Karpas-422 (cell line): Measurements from ENCODE around the gene RAB4B. TPM values are rescaled to one million over a fixed set of nuclear protein-coding genes. Genes with fewer than 3 reads are reported as not detected.
A peak's percentile ranks its signal among the peaks of the same experiment; 100 is the strongest.
"Not testable (repeated sequence)": the region's sequence is repeated elsewhere in the genome, so short reads cannot be mapped to it uniquely, and the experiment has no call there.

ENCODE experiments used
- DNase-seq: peaks from one replicate; pipeline ENCODE4 v3.0.0-alpha.2; 2015
- H2AFZ ChIP-seq: fragments of 200-600 bp; sonication (generic); 2 replicates; pipeline ENCODE4 v1.6.1; 2014; ENCODE audit warnings: antibody characterized with exemption, low read length, mixed read lengths
- H3K27ac ChIP-seq: fragments of 200-600 bp; sonication (generic); 2 replicates; pipeline ENCODE4 v1.5.1; 2014; ENCODE audit warnings: mild to moderate bottlenecking, low read length, moderate library complexity
- H3K27me3 ChIP-seq: fragments of 200-600 bp; sonication (generic); 2 replicates; pipeline ENCODE4 v1.6.1; 2014; ENCODE audit warnings: low read length, mixed read lengths
- H3K36me3 ChIP-seq: fragments of 200-600 bp; sonication (generic); 2 replicates; pipeline ENCODE4 v1.6.1; 2014; ENCODE audit warnings: low read length, mixed read lengths; ENCODE audit not compliant: insufficient read depth
- H3K4me1 ChIP-seq: fragments of 200-600 bp; sonication (generic); 2 replicates; pipeline ENCODE4 v1.6.1; 2014; ENCODE audit warnings: mild to moderate bottlenecking, low read length, mixed read lengths
- H3K4me2 ChIP-seq: fragments of 200-600 bp; sonication (generic); 2 replicates; pipeline ENCODE4 v1.6.1; 2014; ENCODE audit warnings: low read length, low read depth, mild to moderate bottlenecking; ENCODE audit not compliant: poor library complexity, severe bottlenecking
- H3K4me3 ChIP-seq: fragments of 200-600 bp; sonication (generic); 2 replicates; pipeline ENCODE4 v1.5.1; 2014; ENCODE audit warnings: mild to moderate bottlenecking, antibody characterized with exemption, low read length, mixed read lengths
- H3K79me2 ChIP-seq: fragments of 200-600 bp; sonication (generic); 2 replicates; pipeline ENCODE4 v1.6.1; 2014; ENCODE audit warnings: mild to moderate bottlenecking, low read length, mixed read lengths
- H3K9ac ChIP-seq: fragments of 200-600 bp; sonication (generic); 2 replicates; pipeline ENCODE4 v1.6.0; 2014; ENCODE audit warnings: low read length
- H3K9me2 ChIP-seq: fragments of 200-600 bp; sonication (generic), shearing (Covaris generic); replicated peaks from 2 replicates; pipeline ENCODE4 v1.6.0; 2014; ENCODE audit warnings: mild to moderate bottlenecking, low read length, moderate library complexity; ENCODE audit not compliant: insufficient read depth
- H3K9me3 ChIP-seq: fragments of 300-700, 200-600 bp; sonication (generic); 2 replicates; pipeline ENCODE4 v1.6.1; 2014; ENCODE audit warnings: low read length, mixed read lengths
- H4K20me1 ChIP-seq: fragments of 200-600 bp; sonication (generic); 2 replicates; pipeline ENCODE4 v1.6.1; 2014; ENCODE audit warnings: mild to moderate bottlenecking, antibody characterized with exemption, low read length, low read depth; ENCODE audit not compliant: insufficient read depth
- total RNA-seq: library from RNA; depleted of rRNA; stranded (reverse); fragments of >200 nt; shearing (Covaris generic); gene quantifications from 2 replicates; pipeline ENCODE4 v1.2.3, GENCODE V29; 2014; ENCODE audit warnings: low replicate concordance

RAB4B gene
- total RNA-seq, 1 experiment from 2014 or later: 12.5 TPM

GRCh38 chr19:40822704-40823553 lies 44.9 kb downstream of the RAB4B start:
- H3K9me3 ChIP-seq, H2AFZ ChIP-seq, H3K4me3 ChIP-seq, H4K20me1 ChIP-seq, H3K79me2 ChIP-seq, H3K9me2 ChIP-seq, H3K27me3 ChIP-seq, H3K36me3 ChIP-seq, H3K4me2 ChIP-seq: not testable (repeated sequence)
- Histone ChIP-seq H3K4me1 (peaks cover 22% of the 10 kb centered on the region), H3K9ac (peak overlapping the region; percentile 28; the same call in 1 of the 2 replicates), H3K27ac (peak overlapping the region; percentile 46)
- DNase-seq: peak; percentile 63

GRCh38 chr19:40824916-40825315 lies 46.9 kb downstream of the RAB4B start:
- H3K4me1 ChIP-seq: peaks cover 13% of the 10 kb centered on the region
- DNase-seq, H3K4me3 ChIP-seq, H3K36me3 ChIP-seq, H3K9me2 ChIP-seq, H4K20me1 ChIP-seq, H2AFZ ChIP-seq, H3K27me3 ChIP-seq, H3K4me2 ChIP-seq, H3K27ac ChIP-seq, H3K79me2 ChIP-seq, H3K9me3 ChIP-seq, H3K9ac ChIP-seq: not testable (repeated sequence)

DNA sequence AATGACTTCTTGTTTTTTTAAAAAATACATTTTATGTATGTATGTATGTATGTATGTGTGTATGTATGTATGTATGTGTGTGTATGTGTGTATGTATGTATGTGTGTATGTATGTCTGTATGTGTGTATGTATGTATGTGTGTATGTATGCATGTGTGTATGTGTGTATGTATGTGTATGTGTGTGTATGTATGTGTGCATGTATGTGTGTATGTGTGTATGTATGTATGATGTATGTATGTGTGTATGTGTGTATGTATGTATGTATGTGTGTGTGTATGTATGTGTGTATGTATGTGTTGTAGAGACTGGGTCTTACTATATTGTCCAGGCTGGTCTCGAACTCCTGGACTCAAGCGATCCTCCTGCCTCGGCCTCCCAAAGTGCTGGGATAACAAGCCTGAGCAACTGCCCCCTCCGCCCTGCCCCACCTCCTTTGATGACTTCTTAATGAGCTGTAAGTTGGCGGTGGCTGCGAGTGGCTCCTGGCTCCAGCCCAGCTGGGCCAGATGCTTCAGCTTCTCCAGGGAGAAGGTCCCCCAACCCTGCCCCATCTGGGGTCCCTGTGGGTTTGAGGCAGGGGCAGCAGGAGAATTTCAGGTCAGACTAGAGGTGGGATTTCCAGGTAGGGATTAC lies 47.5 kb downstream of the RAB4B start:
- H2AFZ ChIP-seq, H3K9ac ChIP-seq, H3K36me3 ChIP-seq, H3K27me3 ChIP-seq, H3K79me2 ChIP-seq, H3K4me3 ChIP-seq, DNase-seq, H4K20me1 ChIP-seq, H3K9me2 ChIP-seq, H3K9me3 ChIP-seq, H3K4me2 ChIP-seq, H3K27ac ChIP-seq: not testable (repeated sequence)
- peaks cover 13% of the 10 kb centered on the region for H3K4me1 ChIP-seq

DNA sequence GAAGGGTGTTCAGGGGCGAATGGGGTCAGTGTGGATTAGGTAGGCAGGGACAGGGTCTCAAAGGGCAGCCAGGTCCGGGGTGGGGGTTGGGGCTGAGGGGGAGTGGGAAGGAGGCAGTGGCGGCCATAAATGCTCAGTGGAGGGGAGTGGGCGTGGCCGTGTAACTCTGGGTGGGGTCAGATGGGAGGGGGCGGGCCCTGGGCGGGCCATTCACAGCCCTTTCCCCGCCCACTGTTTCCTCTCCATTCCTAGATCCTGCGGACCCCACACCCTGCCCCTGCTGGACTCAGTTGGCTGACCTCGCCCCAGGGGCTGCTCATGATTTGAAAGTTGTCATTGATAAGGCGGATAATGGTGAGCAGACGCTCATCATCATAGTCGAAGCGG lies 48.3 kb downstream of the RAB4B start:
- not testable (repeated sequence) for H3K4me3 ChIP-seq, H3K9ac ChIP-seq, H3K36me3 ChIP-seq, H3K27me3 ChIP-seq, H3K27ac ChIP-seq, H3K4me2 ChIP-seq, H3K9me3 ChIP-seq, H4K20me1 ChIP-seq, H3K9me2 ChIP-seq, H3K79me2 ChIP-seq, H2AFZ ChIP-seq, DNase-seq
- H3K4me1 ChIP-seq: peaks cover 13% of the 10 kb centered on the region

- H3K4me1 ChIP-seq: peaks cover 13% of the 10 kb centered on the region
- not testable (repeated sequence) for DNase-seq, H3K27me3 ChIP-seq, H4K20me1 ChIP-seq, H3K4me2 ChIP-seq, H3K79me2 ChIP-seq, H3K4me3 ChIP-seq, H3K9me2 ChIP-seq, H2AFZ ChIP-seq, H3K9ac ChIP-seq, H3K27ac ChIP-seq, H3K36me3 ChIP-seq, H3K9me3 ChIP-seq
These were observed 48.8 kb downstream of the RAB4B start for GRCh38 chr19:40826699-40827385.

GRCh38 chr19:40827386-40828247 lies 49.6 kb downstream of the RAB4B start:
- Histone ChIP-seq H3K27me3 (no peaks in the 10 kb centered on the region), H3K9me3 (no peaks in the 10 kb centered on the region), H4K20me1 (no peaks in the 10 kb centered on the region), H3K36me3 (no peaks in the 10 kb centered on the region), H3K9me2 (no peaks in the 10 kb centered on the region), H2AFZ (no peak overlapping the region), H3K79me2 (no peaks in the 10 kb centered on the region), H3K4me3 (no peak overlapping the region), H3K4me1 (peaks cover 8% of the 10 kb centered on the region), H3K9ac (no peak overlapping the region), H3K27ac (no peak overlapping the region), H3K4me2 (no peak overlapping the region)
- no peak for DNase-seq

DNA sequence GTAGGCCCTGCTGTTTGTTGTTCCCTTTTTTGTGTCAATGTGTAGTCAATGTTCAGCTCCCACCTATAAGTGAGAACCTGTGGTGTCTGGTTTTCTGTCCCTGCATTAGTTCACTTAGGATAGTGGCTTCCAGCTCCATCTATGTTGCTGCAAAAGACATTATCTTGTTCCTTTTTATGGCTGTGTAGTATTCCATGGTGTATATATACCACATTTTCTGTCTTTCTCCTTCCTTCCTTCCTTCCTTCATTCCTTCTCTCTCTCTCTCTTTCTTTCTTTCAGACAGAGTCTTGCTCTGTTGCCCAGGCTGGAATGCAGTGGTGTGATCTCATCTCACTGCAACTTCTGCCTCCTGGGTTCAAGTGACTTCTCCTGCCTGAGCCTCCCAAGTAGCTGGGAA lies 51.2 kb downstream of the RAB4B start:
- Histone ChIP-seq H4K20me1 (no peaks in the 10 kb centered on the region), H3K27ac (no peak overlapping the region), H3K4me1 (no peaks in the 10 kb centered on the region), H3K36me3 (no peaks in the 10 kb centered on the region), H3K79me2 (no peaks in the 10 kb centered on the region), H3K9me3 (no peaks in the 10 kb centered on the region), H3K4me3 (no peak overlapping the region), H3K4me2 (no peak overlapping the region), H3K9me2 (no peaks in the 10 kb centered on the region), H3K27me3 (no peaks in the 10 kb centered on the region), H2AFZ (no peak overlapping the region), H3K9ac (no peak overlapping the region)
- DNase-seq: no peak

DNA sequence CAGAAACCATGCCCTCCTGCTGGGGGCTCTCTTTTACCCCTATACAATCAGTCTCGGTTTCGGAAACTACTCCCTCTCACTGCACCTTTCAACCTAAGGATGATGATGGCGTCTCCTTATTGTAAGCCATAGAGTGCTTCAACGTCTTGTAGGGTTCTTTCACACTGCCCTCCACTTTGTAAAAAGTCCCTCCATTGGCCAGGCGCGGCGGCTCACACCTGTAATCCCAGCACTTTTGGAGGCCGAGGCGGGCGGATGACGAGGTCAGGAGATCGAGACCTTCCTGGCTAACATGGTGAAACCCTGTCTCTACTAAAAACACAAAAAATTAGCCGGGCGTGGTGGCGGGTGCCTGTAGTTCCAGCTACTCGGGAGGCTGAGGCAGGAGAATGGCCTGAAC lies 52.7 kb downstream of the RAB4B start:
- not testable (repeated sequence) for H3K4me2 ChIP-seq, H3K79me2 ChIP-seq, H4K20me1 ChIP-seq, H3K4me1 ChIP-seq, H2AFZ ChIP-seq, H3K9me3 ChIP-seq, H3K4me3 ChIP-seq, H3K9ac ChIP-seq, H3K9me2 ChIP-seq, DNase-seq, H3K27me3 ChIP-seq, H3K27ac ChIP-seq, H3K36me3 ChIP-seq
